Activated naive CD4-positive, alpha-beta T cell treated with anti-CD3 and anti-CD28 coated beads, Interleukin-2, amount 10 ng/mL, durations not matched to agents 7 days and 5 days (primary cell): ENCODE results near the gene KCNAB1.

Source experiments
- CTCF ChIA-PET: fragments of 350-600 bp; sonication (Branson Sonifier 250); formaldehyde crosslinking; loops from one replicate; lab custom pipeline; 2021; ENCODE audit warnings: antibody characterized with exemption; lab: Charles Lee
- DNase-seq: peaks from one replicate; pipeline ENCODE4 v3.0.0-alpha.2; 2020
- H3K27ac Mint-ChIP-seq: one replicate; pipeline ENCODE4 v1.8.0; 2021; ENCODE audit warnings: mild to moderate bottlenecking, moderate library complexity, mixed read lengths
- H3K27me3 Mint-ChIP-seq: one replicate; pipeline ENCODE4 v1.8.0; 2021; ENCODE audit warnings: mild to moderate bottlenecking, mixed read lengths
- H3K36me3 Mint-ChIP-seq: one replicate; pipeline ENCODE4 v1.8.0; 2021; ENCODE audit warnings: mixed read lengths
- H3K4me1 Mint-ChIP-seq: one replicate; pipeline ENCODE4 v1.8.0; 2021; ENCODE audit warnings: mixed read lengths
- H3K4me3 Mint-ChIP-seq: one replicate; pipeline ENCODE4 v1.8.0; 2021; ENCODE audit warnings: mild to moderate bottlenecking, moderate library complexity, mixed read lengths
- H3K9me3 Mint-ChIP-seq: one replicate; pipeline ENCODE4 v1.8.0; 2021; ENCODE audit warnings: mixed read lengths

KCNAB1 gene

DNA sequence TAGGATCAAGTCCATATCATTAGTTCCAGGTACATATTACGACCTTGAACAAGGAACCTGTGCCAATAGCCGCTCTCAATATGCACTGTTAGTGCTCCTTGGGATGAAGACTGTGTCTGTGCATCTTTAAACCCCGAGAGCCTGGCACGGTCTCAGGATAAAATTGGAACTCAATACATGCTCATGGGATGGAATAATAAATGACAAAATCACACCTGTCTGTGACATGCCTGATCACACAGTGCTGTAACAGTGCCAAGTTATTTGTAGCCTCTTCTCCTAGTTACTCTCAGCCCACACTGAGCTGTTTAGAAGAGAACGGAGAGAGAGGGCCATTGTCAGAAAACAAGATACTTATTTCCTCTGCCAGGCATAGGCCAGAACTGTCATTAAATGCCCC, 352.3 kb downstream of the KCNAB1 start:
- CTCF ChIA-PET, result interaction anchor here (0.8 to 3.9 kb wide), 9 partner anchors 8 to 665 kb away, joined by 3 to 26 read pairs (median 3); no protein-coding TSS in a partner anchor
- no peak overlapping the region for H3K27ac Mint-ChIP-seq
- DNase-seq, result no peak

DNA sequence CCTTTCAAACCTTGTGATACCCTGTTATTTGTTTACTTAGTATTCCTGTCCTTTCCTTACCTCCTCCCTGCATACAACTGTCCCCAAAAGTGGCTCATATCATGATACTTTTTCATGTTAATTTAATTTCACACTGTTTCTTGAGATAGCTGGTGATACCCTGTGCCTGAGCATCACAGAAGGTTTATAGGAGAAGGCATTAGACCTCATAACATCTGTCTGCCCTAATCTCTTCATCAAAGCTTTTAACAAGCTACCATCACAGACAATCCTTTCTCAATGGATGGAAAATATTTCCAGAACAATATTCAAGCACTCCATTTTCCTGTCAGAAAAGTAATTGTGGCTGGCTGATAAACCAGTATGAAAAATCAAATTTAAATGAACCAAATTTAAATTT, 353.0 kb downstream of the KCNAB1 start:
- no peak overlapping the region for H3K4me3 Mint-ChIP-seq
- no peak for DNase-seq
- H3K27ac Mint-ChIP-seq, result no peak overlapping the region
- peaks cover 51% of the 10 kb centered on the region for H3K27me3 Mint-ChIP-seq
- CTCF ChIA-PET, result interaction anchor here (1.0 to 3.9 kb wide), 7 partner anchors 7 to 664 kb away, joined by 3 to 26 read pairs (median 3); no protein-coding TSS in a partner anchor
- peaks cover 4% of the 10 kb centered on the region for H3K4me1 Mint-ChIP-seq
- no peaks in the 10 kb centered on the region for H3K36me3 Mint-ChIP-seq
- H3K9me3 Mint-ChIP-seq, result no peaks in the 10 kb centered on the region

More for the DNA sequence above, 352.3 kb downstream of the KCNAB1 start:
- no peaks in the 10 kb centered on the region for H3K9me3 Mint-ChIP-seq
- H3K4me3 Mint-ChIP-seq, result no peak overlapping the region
- H3K4me1 Mint-ChIP-seq, result peaks cover 4% of the 10 kb centered on the region
- H3K36me3 Mint-ChIP-seq, result no peaks in the 10 kb centered on the region
- H3K27me3 Mint-ChIP-seq, result peaks cover 51% of the 10 kb centered on the region

DNA sequence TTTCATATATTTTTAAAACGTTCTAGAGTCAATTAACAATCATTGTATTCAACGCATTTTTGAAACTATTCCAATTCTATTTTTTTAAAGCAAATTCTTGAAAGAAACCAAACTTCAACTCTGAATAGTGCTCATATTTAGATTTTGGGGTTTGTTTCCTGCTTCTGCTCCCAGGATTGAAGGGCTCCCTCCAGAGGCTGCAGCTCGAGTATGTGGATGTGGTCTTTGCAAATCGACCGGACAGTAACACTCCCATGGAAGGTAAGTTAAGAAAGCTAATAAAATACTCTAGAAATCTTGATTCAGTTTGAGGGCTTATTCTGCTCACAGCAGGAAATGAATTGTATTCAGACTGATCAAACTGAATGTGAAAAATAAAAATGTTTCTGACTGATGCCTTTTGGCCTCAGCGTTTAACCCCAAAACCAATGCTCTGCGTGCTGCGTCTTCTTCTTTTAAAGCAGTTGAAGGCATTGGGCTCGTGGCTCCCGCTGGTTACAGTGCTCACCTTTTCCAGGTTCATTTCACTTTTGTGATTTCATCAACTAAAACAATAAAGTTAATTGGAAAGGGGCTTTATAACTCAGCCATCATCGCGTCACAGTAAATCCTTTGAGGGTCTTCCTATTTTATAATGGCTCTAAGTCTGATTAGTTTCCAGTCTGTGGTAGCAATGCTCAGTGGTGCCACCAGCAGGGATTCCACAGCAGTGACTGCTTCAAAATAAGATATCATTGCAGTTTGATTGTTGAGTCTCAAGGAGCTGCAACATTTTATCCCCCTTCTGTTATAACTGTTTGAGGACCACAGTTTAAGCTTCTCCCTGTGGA, 354.4 kb downstream of the KCNAB1 start:
- no peaks in the 10 kb centered on the region for H3K9me3 Mint-ChIP-seq
- peaks cover 51% of the 10 kb centered on the region for H3K27me3 Mint-ChIP-seq
- H3K4me1 Mint-ChIP-seq, result peaks cover 4% of the 10 kb centered on the region
- no peak overlapping the region for H3K4me3 Mint-ChIP-seq
- no peaks in the 10 kb centered on the region for H3K36me3 Mint-ChIP-seq
- DNase-seq, result no peak
- CTCF ChIA-PET, result interaction anchor here (0.6 to 3.9 kb wide), 16 partner anchors 9 to 607 kb away, joined by 3 to 26 read pairs (median 4); no protein-coding TSS in a partner anchor
- H3K27ac Mint-ChIP-seq, result no peak overlapping the region

DNA sequence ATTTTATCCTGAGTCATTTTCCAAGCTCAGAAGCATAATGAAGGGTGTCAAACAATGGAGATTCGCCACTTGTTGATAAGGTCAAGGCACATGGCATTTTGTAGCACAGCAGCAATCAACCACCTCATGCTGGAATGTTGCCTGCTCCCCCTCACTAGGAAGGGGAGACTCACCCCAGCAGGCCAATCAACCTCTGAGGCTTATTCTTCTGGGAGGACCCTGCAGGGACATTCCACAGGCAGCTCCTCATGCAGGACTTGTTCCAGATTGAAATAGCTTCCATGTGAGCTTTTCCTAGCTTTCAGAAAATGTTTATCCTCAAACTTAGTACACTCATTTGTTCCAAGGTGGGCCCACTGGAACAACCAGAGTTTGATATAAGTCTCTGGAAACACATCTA, 356.9 kb downstream of the KCNAB1 start:
- no peaks in the 10 kb centered on the region for H3K9me3 Mint-ChIP-seq
- no peak overlapping the region for H3K27ac Mint-ChIP-seq
- H3K27me3 Mint-ChIP-seq, result peaks cover 37% of the 10 kb centered on the region
- CTCF ChIA-PET, result no interaction called here
- peaks cover 13% of the 10 kb centered on the region for H3K4me1 Mint-ChIP-seq
- H3K36me3 Mint-ChIP-seq, result no peaks in the 10 kb centered on the region
- no peak overlapping the region for H3K4me3 Mint-ChIP-seq
- DNase-seq, result no peak

DNA sequence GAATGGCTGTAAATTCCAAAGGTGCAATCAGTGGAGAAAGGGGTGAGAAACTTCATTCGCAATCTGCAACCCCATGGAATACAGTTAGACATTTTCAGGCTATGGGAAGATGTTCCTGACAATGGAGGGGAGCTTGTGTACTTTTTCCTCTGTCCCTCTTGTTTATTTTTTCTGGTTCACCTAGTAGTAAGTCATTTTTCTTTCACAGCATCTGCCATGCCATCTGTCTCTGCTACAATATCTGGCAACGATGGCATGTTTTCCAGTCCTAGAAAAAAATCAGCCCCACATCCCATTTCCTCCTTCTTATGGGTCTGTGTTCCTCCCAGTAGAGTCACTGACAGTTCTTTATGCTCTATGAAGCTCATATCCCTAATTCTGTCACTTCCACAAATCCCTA, 358.5 kb downstream of the KCNAB1 start:
- CTCF ChIA-PET, result interaction anchor here (0.9 to 8.1 kb wide), 2 partner anchors 29 kb away, joined by 3 to 70 read pairs; no protein-coding TSS in a partner anchor
- H3K27ac Mint-ChIP-seq, result no peak overlapping the region
- no peak for DNase-seq
- H3K4me1 Mint-ChIP-seq, result peaks cover 28% of the 10 kb centered on the region
- H3K27me3 Mint-ChIP-seq, result peaks cover 31% of the 10 kb centered on the region
- no peaks in the 10 kb centered on the region for H3K36me3 Mint-ChIP-seq
- H3K4me3 Mint-ChIP-seq, result no peak overlapping the region
- H3K9me3 Mint-ChIP-seq, result no peaks in the 10 kb centered on the region

DNA sequence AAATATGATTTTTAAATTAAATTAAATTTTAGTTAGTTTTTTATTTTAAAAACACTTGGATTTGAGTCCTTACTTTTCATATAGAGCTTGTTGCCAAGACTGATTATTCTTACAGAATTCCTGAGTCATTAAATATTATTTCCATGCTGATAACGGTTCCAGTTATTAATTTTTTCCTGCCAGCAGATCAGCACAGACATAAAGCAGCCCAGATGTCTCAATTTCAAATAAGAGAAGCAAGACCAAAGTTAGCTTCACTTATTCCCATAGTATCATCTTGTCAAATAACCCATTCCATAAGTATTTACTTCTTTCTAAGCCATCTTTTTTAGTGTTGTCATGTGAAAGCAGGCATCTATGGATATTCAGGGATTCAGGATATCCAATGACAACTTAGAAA, 359.2 kb downstream of the KCNAB1 start:
- H3K4me3 Mint-ChIP-seq, result no peak overlapping the region
- H3K9me3 Mint-ChIP-seq, result no peaks in the 10 kb centered on the region
- no peak for DNase-seq
- peaks cover 33% of the 10 kb centered on the region for H3K4me1 Mint-ChIP-seq
- CTCF ChIA-PET, result interaction anchor here (8.1 kb wide), 1 partner anchor 28 kb away, joined by 70 read pairs; no protein-coding TSS in a partner anchor
- no peak overlapping the region for H3K27ac Mint-ChIP-seq
- H3K27me3 Mint-ChIP-seq, result peaks cover 28% of the 10 kb centered on the region
- no peaks in the 10 kb centered on the region for H3K36me3 Mint-ChIP-seq

DNA sequence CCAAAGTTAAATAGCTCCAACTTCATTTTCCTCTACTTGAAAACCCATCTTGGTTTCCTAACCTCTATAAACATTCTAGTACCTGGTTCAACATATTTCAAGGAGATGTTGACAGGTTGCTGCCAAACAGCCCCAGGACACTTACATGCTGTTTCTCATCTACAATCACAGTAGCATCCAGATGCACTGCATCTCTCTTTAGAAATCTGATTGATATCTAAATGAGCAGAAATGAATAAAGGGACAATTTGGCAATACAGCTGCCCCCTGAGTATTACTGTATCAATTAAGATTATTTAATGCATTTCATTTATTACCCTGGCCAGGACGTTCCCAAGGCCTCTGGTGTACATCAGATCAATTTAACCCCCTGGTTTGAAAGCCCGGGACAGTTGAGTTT, 360.6 kb downstream of the KCNAB1 start:
- Mint-ChIP-seq H3K27me3 (peaks cover 17% of the 10 kb centered on the region), H3K9me3 (no peaks in the 10 kb centered on the region), H3K4me1 (peaks cover 39% of the 10 kb centered on the region), H3K4me3 (no peak overlapping the region), H3K27ac (no peak overlapping the region), H3K36me3 (no peaks in the 10 kb centered on the region)
- DNase-seq, result no peak
- CTCF ChIA-PET, result interaction anchor here (0.6 to 8.1 kb wide), 5 partner anchors 8 to 329 kb away, joined by 3 to 70 read pairs (median 4); no protein-coding TSS in a partner anchor

DNA sequence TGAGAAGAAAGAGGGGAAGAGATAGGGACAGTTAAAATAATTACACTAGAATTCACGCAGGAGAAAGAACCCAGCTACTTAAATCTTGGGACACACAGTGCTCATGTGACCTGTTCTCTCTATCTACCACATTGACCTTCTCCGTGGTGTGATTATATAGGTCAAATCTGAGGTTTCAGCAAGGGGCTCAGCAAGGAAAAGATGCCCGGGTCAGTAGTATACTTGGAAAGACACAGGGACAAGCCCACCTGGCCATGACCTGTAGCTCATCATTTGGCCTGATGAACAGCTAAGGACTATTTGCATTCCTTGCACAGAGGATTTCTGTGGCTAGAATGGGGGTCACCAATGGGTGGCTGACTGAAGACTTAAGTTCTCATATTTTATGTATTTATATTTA, 362.6 kb downstream of the KCNAB1 start:
- no peak overlapping the region for H3K4me3 Mint-ChIP-seq
- H3K4me1 Mint-ChIP-seq, result peaks cover 40% of the 10 kb centered on the region
- no peaks in the 10 kb centered on the region for H3K9me3 Mint-ChIP-seq
- H3K27ac Mint-ChIP-seq, result peak overlapping the region; percentile 79
- CTCF ChIA-PET, result interaction anchor here (1.0 to 8.1 kb wide), 5 partner anchors 8 to 654 kb away, joined by 3 to 70 read pairs (median 8); no protein-coding TSS in a partner anchor
- DNase-seq, result no peak
- H3K36me3 Mint-ChIP-seq, result no peaks in the 10 kb centered on the region
- H3K27me3 Mint-ChIP-seq, result peaks cover 9% of the 10 kb centered on the region

DNA sequence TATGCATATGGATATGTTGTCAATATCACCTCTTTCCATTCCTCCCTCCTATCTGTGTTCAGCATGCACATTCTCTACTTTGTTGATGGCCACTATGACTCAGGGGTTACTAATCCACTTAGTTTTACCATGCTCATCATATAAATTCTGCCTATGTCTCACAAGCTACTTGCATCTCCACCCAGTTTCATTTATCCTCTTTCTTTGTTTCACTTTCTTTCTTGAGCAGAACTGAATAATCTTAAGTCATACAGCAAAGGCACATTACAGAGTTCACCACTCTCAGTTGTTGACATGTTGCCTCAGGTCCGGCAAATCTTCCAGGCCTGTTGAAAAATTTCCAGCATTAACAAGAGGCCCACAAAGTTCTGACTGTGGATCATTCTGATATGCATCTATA, 363.0 kb downstream of the KCNAB1 start:
- CTCF ChIA-PET, result interaction anchor here (1.0 to 8.1 kb wide), 6 partner anchors 9 to 654 kb away, joined by 3 to 70 read pairs (median 6); no protein-coding TSS in a partner anchor
- Mint-ChIP-seq H3K9me3 (no peaks in the 10 kb centered on the region), H3K27me3 (peaks cover 9% of the 10 kb centered on the region), H3K4me3 (peak overlapping the region; percentile 50), H3K27ac (peak overlapping the region; percentile 93), H3K36me3 (no peaks in the 10 kb centered on the region), H3K4me1 (peaks cover 40% of the 10 kb centered on the region)
- DNase-seq, result peak; percentile 41

DNA sequence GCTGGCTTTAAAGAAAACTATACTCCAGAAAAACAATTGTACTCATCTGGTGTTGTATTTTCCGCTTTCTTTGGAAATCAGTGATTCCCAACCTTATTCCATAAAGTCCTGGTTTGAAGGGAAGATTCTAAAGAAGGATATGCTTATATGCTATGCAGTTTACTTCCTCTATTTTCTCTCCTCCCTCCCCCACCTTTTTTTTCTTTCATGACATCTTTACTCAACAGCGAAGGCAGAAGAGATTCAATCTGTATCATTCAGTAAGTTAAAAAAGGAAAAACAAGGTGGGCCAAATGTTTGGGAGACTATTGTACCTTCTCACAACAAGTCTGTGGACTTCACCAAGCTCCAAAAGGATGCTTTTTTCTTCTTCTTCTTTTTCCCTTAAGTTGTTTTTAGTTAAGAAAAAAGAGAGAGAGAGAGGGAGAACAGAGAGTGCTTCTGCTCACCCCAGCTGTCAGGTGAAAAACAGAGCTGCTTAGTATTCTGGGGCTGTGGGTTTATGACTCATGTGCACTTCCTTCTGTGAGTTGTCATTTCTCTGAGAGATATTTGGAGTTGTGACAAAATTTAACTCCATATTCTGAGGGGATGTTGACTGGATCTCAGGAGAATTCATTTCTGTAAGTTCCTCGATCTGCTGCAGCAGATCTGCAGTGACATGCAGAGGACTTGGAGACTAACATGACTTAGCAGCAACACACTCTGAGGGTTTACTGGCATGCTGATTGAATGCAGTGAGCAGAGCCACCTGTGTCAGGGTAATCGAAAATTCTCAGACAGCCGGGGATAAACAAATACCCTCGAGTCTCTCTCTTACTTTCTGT, 363.8 kb downstream of the KCNAB1 start:
- Mint-ChIP-seq H3K36me3 (no peaks in the 10 kb centered on the region), H3K27me3 (peaks cover 2% of the 10 kb centered on the region), H3K4me1 (peaks cover 40% of the 10 kb centered on the region), H3K27ac (peak overlapping the region; percentile 93), H3K4me3 (peak overlapping the region; percentile 50), H3K9me3 (no peaks in the 10 kb centered on the region)
- peak; percentile 63 for DNase-seq
- CTCF ChIA-PET, result interaction anchor here (1.0 to 8.1 kb wide), 9 partner anchors 9 to 653 kb away, joined by 3 to 70 read pairs (median 4); no protein-coding TSS in a partner anchor

DNA sequence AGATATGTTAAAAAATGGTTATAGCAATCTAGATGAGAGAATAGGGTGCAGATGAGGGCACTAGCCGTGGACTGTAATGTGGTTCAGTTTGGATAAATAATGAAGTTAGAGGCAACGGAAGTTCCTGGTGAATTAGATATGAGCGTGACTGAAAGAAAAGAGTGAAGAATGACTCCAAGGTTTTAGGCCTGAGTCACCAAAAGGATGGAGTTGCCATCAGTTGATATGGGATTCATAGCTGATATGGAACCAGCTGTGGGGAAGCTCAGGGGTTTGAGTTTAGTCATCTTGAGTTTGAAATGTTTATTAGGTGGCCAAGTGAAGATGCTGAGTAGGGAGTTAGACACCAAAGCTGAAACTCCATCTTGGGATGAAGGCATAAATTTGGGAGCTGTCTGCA, 368.4 kb downstream of the KCNAB1 start:
- CTCF ChIA-PET, result interaction anchor here (0.7 to 1.5 kb wide), 3 partner anchors 14 to 40 kb away, joined by 3 to 5 read pairs (median 4); no protein-coding TSS in a partner anchor
- Mint-ChIP-seq H3K27me3 (peaks cover 10% of the 10 kb centered on the region), H3K9me3 (no peaks in the 10 kb centered on the region), H3K4me1 (peaks cover 18% of the 10 kb centered on the region), H3K36me3 (no peaks in the 10 kb centered on the region), H3K4me3 (no peak overlapping the region), H3K27ac (no peak overlapping the region)
- no peak for DNase-seq

DNA sequence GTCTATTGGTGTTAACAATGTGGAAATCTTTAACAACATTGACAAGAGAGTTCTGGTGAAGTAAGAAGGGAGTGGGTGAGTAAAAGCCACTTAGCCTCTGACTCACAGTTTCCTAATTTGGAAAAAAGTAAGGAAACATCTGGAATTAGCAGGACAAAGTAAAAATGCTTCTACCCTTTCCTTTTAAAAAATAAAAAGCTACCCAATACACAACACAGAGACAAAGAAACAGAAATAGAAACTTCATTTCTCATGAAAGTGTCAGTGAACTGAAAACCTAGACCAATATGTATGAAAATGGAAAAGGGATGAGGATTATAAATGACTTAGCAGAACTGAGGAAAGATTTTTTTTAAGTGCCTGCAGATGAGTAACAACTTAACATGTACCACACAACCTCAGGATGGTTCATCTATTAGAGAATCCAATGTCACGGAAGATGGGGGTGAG, 369.1 kb downstream of the KCNAB1 start:
- no peak overlapping the region for H3K4me3 Mint-ChIP-seq
- H3K27me3 Mint-ChIP-seq, result peaks cover 10% of the 10 kb centered on the region
- no peaks in the 10 kb centered on the region for H3K36me3 Mint-ChIP-seq
- H3K27ac Mint-ChIP-seq, result no peak overlapping the region
- H3K4me1 Mint-ChIP-seq, result peaks cover 11% of the 10 kb centered on the region
- no peak for DNase-seq
- CTCF ChIA-PET, result interaction anchor here (1.1 to 1.5 kb wide), 2 partner anchors 15 to 41 kb away, joined by 4 to 5 read pairs; no protein-coding TSS in a partner anchor
- H3K9me3 Mint-ChIP-seq, result no peaks in the 10 kb centered on the region

DNA sequence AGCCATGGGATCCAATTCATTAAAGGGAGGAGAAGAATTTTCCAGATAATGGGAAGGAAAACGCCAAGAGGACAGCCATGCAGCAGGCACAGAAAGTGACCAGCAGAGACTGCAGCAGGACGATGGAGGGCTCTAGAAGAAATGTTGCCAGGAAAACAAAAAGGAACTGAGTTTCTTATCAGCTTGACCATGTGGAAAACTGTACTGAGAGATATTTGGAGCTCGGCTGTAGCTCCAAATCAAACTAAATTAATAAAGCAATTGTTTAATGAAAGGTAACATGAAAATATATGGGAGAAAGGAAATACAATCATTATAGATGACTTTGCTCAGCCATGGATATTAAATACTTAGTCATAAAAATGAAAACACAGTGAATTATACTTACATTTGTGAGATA, 370.8 kb downstream of the KCNAB1 start:
- H3K4me3 Mint-ChIP-seq, result no peak overlapping the region
- H3K27ac Mint-ChIP-seq, result no peak overlapping the region
- DNase-seq, result no peak
- H3K9me3 Mint-ChIP-seq, result peaks cover 2% of the 10 kb centered on the region
- H3K4me1 Mint-ChIP-seq, result no peaks in the 10 kb centered on the region
- CTCF ChIA-PET, result interaction anchor here (1.0 to 1.6 kb wide), 3 partner anchors 14 to 19 kb away, joined by 3 to 4 read pairs (median 4); no protein-coding TSS in a partner anchor
- peaks cover 10% of the 10 kb centered on the region for H3K27me3 Mint-ChIP-seq
- H3K36me3 Mint-ChIP-seq, result no peaks in the 10 kb centered on the region
